HepG2 (cell line): ENCODE data around the gene ZMYND8. TPM values are rescaled to one million over a fixed set of nuclear protein-coding genes. Genes with fewer than 3 reads are reported as not detected.

ENCODE experiments used
- DNMT3B ChIP-seq: conservative IDR thresholded peaks from 2 replicates; pipeline ENCODE4 v1.6.1; 2016; ENCODE audit warnings: missing biosample characterization, control low read depth
- IKZF1 ChIP-seq: fragments of 450-650 bp; IDR thresholded peaks from 2 replicates; pipeline ENCODE4 v1.7.1; 2016
- KAT7 ChIP-seq: IDR thresholded peaks from 2 replicates; pipeline ENCODE4 v1.6.1; 2018; ENCODE audit warnings: borderline replicate concordance, missing compliant biosample characterization
- POLR2A ChIP-seq, 2 experiments: IDR thresholded peaks; 2 replicates each; pipeline ENCODE4 v1.6.1; 2011; ENCODE audit warnings: low read depth in 2 of 2, low read length in 2 of 2, mild to moderate bottlenecking in 1 of 2, moderate library complexity in 1 of 2; ENCODE audit not compliant: insufficient read depth in 1 of 2
- TCF7 ChIP-seq: sonication (generic); IDR thresholded peaks from 2 replicates; pipeline ENCODE4 v1.6.1; 2016; ENCODE audit warnings: antibody characterized with exemption, low read depth
- ZNF337 ChIP-seq: sonication (generic); formaldehyde crosslinking; IDR thresholded peaks from 2 replicates; pipeline ENCODE4 v1.5.1; 2020; ENCODE audit warnings: missing genetic modification reagents, low read depth, mild to moderate bottlenecking, borderline replicate concordance
- ZNF550 ChIP-seq: sonication (generic); formaldehyde crosslinking; IDR thresholded peaks from 2 replicates; pipeline ENCODE4 v1.4.0; 2020; ENCODE audit warnings: mild to moderate bottlenecking, missing genetic modification reagents, borderline replicate concordance
- polyA plus RNA-seq, 8 experiments: library from polyadenylated mRNA; depleted of rRNA in 3 of 8; stranded (reverse) in 7 of 8; unstranded in 1 of 8; fragments of >200 nt; fragmentation: Illumina TruSeq in 4 of 8; extraction: Trizol in 4 of 8; gene quantifications; 2 replicates each; pipeline versions ENCODE4 v1.2.1 to v1.2.3, GENCODE V29; 2011 to 2016; ENCODE audit warnings: low read depth in 4 of 8, missing spikeins in 1 of 8, mixed read lengths in 1 of 8; ENCODE audit not compliant: insufficient read depth in 1 of 8
- total RNA-seq, 5 experiments: library from RNA; depleted of rRNA; stranded (reverse); fragments of >200 nt; fragmentation: Illumina TruSeq; extraction: Trizol; gene quantifications; 2 replicates each; pipeline ENCODE4 v1.2.3, GENCODE V29; 2016; ENCODE audit warnings: low read depth in 1 of 5
- TF ChIP-seq, protein P1 (sequence below): sonication (generic); formaldehyde crosslinking; IDR thresholded peaks from 2 replicates; pipeline ENCODE4 v1.4.0; 2020; ENCODE audit warnings: mild to moderate bottlenecking, missing genetic modification reagents
- TF ChIP-seq, protein P2 (sequence below): sonication (generic); formaldehyde crosslinking; IDR thresholded peaks from 2 replicates; pipeline ENCODE4 v1.4.0; 2020; ENCODE audit warnings: low read depth, missing genetic modification reagents
- TF ChIP-seq, protein P3 (sequence below): IDR thresholded peaks from 2 replicates; pipeline ENCODE4 v1.6.1; 2016
- TF ChIP-seq, protein P4 (sequence below): sonication (generic); formaldehyde crosslinking; IDR thresholded peaks from 2 replicates; pipeline ENCODE4 v1.8.0; 2022; ENCODE audit warnings: mild to moderate bottlenecking, missing genetic modification reagents, borderline replicate concordance

Gene ZMYND8
- total and polyA plus RNA-seq, 2 of the 13 experiments (the other 11 are each of a cell fraction or from before 2014, with no cell fraction given) = 53.9 to 84.7 TPM

DNA sequence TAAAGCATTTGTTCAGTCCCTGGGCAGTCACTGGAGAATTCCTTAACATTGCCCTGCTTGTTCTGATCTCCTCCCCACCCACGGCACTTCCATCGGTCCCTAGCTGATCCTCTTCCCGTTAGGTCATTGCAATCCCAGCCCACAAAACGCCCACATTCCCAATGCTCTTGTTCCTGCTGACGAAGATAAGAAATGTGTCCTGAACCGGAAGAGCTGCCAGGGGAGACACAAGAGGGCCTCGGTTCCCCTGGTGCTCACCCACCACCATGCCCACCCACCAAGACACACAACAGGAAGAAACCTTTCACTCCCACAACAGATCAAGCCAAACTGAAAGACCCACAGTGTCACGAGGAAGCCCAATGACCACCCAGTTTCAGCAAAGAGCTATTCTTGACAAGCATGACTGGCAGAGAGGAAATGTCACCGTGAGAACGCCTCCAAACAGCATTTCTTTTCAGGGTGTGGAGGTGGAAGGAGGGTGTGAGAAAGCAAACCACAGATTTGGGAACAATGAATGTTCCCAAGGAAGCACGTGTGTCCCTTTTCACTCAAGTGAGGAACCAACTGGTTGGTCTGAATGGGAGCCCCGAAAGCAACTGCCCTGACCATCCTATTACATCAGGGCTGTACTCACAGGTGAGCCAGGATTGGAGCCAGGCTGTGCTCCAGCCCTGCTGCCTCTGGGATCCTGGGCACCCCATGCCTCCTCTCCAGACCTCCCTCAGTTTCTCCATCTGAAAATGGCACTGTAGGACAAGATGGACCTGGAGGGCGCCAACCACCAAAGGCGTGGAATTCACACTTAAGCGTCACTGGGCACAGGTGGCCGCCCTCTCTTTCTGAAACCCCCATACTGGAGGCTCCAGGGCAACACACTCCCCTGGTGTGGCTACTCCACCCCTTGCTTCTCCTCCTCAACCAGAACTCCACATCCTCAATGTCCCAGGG, 97.5 kb downstream of the ZMYND8 start (continued):
- TF ChIP-seq, protein P1, sequence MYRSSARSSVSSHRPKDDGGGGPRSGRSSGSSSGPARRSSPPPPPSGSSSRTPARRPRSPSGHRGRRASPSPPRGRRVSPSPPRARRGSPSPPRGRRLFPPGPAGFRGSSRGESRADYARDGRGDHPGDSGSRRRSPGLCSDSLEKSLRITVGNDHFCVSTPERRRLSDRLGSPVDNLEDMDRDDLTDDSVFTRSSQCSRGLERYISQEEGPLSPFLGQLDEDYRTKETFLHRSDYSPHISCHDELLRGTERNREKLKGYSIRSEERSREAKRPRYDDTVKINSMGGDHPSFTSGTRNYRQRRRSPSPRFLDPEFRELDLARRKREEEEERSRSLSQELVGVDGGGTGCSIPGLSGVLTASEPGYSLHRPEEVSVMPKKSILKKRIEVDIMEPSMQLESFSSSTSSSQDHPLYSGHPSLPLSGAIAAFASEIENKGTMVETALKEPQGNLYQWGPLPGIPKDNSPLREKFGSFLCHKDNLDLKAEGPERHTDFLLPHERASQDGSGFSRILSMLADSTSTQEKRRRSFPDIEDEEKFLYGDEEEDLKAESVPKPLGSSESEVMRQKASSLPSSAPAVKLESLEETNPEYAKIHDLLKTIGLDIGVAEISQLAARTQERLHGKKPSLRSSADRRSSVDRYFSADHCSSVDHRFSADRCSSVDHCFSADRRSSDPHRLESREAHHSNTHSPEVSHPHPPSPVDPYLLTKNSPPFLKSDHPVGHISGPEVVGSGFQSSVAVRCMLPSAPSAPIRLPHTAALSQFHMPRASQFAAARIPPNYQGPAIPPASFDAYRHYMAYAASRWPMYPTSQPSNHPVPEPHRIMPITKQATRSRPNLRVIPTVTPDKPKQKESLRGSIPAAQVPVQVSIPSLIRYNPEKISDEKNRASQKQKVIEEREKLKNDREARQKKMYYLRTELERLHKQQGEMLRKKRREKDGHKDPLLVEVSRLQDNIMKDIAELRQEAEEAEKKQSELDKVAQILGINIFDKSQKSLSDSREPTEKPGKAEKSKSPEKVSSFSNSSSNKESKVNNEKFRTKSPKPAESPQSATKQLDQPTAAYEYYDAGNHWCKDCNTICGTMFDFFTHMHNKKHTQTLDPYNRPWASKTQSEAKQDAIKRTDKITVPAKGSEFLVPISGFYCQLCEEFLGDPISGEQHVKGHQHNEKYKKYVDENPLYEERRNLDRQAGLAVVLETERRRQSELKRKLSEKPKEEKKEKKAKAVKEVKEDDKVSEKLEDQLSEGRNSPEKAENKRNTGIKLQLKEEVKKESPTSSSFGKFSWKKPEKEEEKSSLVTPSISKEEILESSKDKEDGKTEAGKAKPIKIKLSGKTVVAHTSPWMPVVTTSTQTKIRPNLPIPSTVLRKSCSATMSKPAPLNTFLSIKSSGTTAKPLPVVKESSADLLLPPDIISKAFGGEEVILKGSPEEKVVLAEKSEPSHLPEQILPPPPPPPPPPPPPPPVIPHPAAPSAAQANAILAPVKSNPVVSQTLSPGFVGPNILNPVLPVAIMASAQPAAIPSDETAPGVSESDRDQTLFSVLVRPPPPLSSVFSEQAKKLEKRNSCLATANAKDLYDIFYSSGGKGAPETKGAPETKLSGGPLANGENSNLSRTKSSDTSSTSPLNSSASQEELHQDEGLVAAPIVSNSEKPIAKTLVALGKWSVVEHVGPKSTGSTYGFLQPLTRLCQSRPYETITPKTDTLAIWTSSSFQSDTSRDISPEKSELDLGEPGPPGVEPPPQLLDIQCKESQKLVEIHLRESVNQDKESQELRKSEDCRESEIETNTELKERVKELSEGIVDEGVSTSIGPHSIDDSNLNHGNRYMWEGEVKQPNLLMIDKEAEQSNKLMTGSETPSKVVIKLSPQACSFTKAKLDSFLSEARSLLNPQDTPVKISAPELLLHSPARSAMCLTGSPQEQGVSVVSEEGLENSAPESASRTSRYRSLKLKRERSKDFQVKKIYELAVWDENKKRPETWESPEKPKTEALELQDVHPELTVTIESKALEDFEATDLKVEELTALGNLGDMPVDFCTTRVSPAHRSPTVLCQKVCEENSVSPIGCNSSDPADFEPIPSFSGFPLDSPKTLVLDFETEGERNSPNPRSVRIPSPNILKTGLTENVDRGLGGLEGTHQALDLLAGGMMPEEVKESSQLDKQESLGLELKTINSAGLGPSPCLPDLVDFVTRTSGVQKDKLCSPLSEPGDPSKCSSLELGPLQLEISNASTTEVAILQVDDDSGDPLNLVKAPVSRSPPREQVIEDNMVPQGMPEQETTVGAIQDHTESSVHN = 0 out of 2 replicates have a peak, but pooled peaks have one; percentile 32
- TF ChIP-seq ZNF550 (CRISPR knock-in tag) = no peak
- no peak for TF ChIP-seq DNMT3B
- TF ChIP-seq, protein P2, sequence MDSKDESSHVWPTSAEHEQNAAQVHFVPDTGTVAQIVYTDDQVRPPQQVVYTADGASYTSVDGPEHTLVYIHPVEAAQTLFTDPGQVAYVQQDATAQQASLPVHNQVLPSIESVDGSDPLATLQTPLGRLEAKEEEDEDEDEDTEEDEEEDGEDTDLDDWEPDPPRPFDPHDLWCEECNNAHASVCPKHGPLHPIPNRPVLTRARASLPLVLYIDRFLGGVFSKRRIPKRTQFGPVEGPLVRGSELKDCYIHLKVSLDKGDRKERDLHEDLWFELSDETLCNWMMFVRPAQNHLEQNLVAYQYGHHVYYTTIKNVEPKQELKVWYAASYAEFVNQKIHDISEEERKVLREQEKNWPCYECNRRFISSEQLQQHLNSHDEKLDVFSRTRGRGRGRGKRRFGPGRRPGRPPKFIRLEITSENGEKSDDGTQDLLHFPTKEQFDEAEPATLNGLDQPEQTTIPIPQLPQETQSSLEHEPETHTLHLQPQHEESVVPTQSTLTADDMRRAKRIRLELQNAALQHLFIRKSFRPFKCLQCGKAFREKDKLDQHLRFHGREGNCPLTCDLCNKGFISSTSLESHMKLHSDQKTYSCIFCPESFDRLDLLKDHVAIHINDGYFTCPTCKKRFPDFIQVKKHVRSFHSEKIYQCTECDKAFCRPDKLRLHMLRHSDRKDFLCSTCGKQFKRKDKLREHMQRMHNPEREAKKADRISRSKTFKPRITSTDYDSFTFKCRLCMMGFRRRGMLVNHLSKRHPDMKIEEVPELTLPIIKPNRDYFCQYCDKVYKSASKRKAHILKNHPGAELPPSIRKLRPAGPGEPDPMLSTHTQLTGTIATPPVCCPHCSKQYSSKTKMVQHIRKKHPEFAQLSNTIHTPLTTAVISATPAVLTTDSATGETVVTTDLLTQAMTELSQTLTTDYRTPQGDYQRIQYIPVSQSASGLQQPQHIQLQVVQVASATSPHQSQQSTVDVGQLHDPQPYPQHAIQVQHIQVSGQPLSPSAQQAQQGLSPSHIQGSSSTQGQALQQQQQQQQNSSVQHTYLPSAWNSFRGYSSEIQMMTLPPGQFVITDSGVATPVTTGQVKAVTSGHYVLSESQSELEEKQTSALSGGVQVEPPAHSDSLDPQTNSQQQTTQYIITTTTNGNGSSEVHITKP (CRISPR knock-in tag) = no peak
- no peak for TF ChIP-seq KAT7 (CRISPR knock-in tag)
- peak in 1 of 2 experiments; percentile 35; a peak in 1 of 4 replicates for TF ChIP-seq POLR2A (IDR thresholded peaks at IDR 0.05; ENCODE audit: insufficient read depth in 1 of 2, low read depth in 2 of 2, low read length in 2 of 2)
- no peak for TF ChIP-seq TCF7
- no peak for TF ChIP-seq ZNF337 (CRISPR knock-in tag)
- TF ChIP-seq IKZF1 = no peak
- TF ChIP-seq, protein P3, sequence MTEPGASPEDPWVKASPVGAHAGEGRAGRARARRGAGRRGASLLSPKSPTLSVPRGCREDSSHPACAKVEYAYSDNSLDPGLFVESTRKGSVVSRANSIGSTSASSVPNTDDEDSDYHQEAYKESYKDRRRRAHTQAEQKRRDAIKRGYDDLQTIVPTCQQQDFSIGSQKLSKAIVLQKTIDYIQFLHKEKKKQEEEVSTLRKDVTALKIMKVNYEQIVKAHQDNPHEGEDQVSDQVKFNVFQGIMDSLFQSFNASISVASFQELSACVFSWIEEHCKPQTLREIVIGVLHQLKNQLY (CRISPR knock-in tag) = no peak
- TF ChIP-seq, protein P4, sequence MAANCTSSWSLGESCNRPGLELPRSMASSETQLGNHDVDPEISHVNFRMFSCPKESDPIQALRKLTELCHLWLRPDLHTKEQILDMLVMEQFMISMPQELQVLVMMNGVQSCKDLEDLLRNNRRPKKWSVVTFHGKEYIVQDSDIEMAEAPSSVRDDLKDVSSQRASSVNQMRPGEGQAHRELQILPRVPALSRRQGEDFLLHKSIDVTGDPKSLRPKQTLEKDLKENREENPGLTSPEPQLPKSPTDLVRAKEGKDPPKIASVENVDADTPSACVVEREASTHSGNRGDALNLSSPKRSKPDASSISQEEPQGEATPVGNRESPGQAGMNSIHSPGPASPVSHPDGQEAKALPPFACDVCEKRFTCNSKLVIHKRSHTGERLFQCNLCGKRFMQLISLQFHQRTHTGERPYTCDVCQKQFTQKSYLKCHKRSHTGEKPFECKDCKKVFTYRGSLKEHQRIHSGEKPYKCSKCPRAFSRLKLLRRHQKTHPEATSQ = 0 out of 2 replicates have a peak, but pooled peaks have one; percentile 33
